H1 (cell line): ENCODE data around the gene METTL14. TPM values are rescaled to one million over a fixed set of nuclear protein-coding genes. Genes with fewer than 3 reads are reported as not detected.

Experiments used
- CTCF ChIA-PET: fragments of 300-600 bp; sonication (Branson Sonifier 250); formaldehyde crosslinking; loops from one replicate; lab custom pipeline; 2021; ENCODE audit not compliant: partially characterized antibody; lab: Charles Lee
- POLR2A ChIA-PET: fragments of 300-600 bp; sonication (Branson Sonifier 250); formaldehyde crosslinking; loops from one replicate; lab custom pipeline; 2021; ENCODE audit warnings: inconsistent platforms; ENCODE audit not compliant: partially characterized antibody; lab: Charles Lee
- DNase-seq, 2 experiments: peaks; one replicate each; pipeline versions ENCODE4 v3.0.0 to v3.0.0-alpha.2; 2010 to 2022; ENCODE audit warnings: low spot score in 2 of 2, low read depth in 1 of 2, mixed read lengths in 1 of 2
- FAIRE-seq: peaks from 2 replicates; lab custom pipeline; 2011; peaks lifted over from hg19 to GRCh38; lab: Jason Lieb, UNC
- H2AFZ ChIP-seq: 2 replicates; pipeline ENCODE4 v1.8.1; 2012; ENCODE audit warnings: low read length, inconsistent platforms
- H2AK5ac ChIP-seq: 2 replicates; pipeline ENCODE4 v1.6.1; 2013; ENCODE audit warnings: low read depth, low read length
- H2BK120ac ChIP-seq: replicated peaks from 2 replicates; pipeline ENCODE3; 2013; ENCODE audit warnings: low read depth, low read length, inconsistent platforms
- H2BK12ac ChIP-seq: 2 replicates; pipeline ENCODE4 v1.6.1; 2013; ENCODE audit warnings: low read depth, low read length
- H2BK15ac ChIP-seq: 2 replicates; pipeline ENCODE4 v1.6.1; 2013; ENCODE audit warnings: low read length
- H2BK20ac ChIP-seq: 2 replicates; pipeline ENCODE4 v1.6.1; 2013; ENCODE audit warnings: low read length
- H2BK5ac ChIP-seq: 2 replicates; pipeline ENCODE4 v1.6.1; 2013; ENCODE audit warnings: low read depth, low read length
- H3K14ac ChIP-seq: 2 replicates; pipeline ENCODE4 v1.6.1; 2013; ENCODE audit warnings: inconsistent platforms; ENCODE audit not compliant: insufficient read length
- H3K18ac ChIP-seq: 2 replicates; pipeline ENCODE4 v1.6.1; 2013; ENCODE audit warnings: low read length; ENCODE audit errors: extremely low read depth
- H3K23ac ChIP-seq: 2 replicates; pipeline ENCODE4 v1.6.1; 2013; ENCODE audit warnings: inconsistent platforms; ENCODE audit not compliant: insufficient read length
- H3K23me2 ChIP-seq: 2 replicates; pipeline ENCODE4 v1.6.1; 2013; ENCODE audit warnings: low read depth, low read length
- H3K27ac ChIP-seq: 2 replicates; pipeline ENCODE4 v1.6.1; 2011; ENCODE audit warnings: low read depth, low read length, inconsistent platforms
- H3K27me3 ChIP-seq, 4 experiments: replicated peaks in 1 of 4; 1 replicate in 1 of 4; 2 replicates in 3 of 4; pipeline versions ENCODE4 v1.6.1 to v1.8.1; 2011 to 2013; ENCODE audit warnings: low read length in 3 of 4, mild to moderate bottlenecking in 3 of 4, inconsistent platforms in 2 of 4, mixed read lengths in 2 of 4, moderate library complexity in 1 of 4; ENCODE audit not compliant: control insufficient read depth in 3 of 4, insufficient read depth in 3 of 4; ENCODE audit errors: extremely low read depth in 1 of 4
- H3K36me3 ChIP-seq, 4 experiments: 2 replicates each; pipeline versions ENCODE4 v1.6.1 to v1.8.1; 2011 to 2013; ENCODE audit warnings: mild to moderate bottlenecking in 4 of 4, low read length in 3 of 4, moderate library complexity in 2 of 4, control low read depth in 1 of 4, inconsistent platforms in 1 of 4; ENCODE audit not compliant: insufficient read depth in 4 of 4, control insufficient read depth in 2 of 4
- H3K4ac ChIP-seq: replicated peaks from 2 replicates; pipeline ENCODE3; 2013; ENCODE audit warnings: low read length, low read depth, mixed read lengths, inconsistent platforms; ENCODE audit not compliant: insufficient read length
- H3K4me1 ChIP-seq, 4 experiments: replicated peaks in 1 of 4; 1 replicate in 1 of 4; 2 replicates in 3 of 4; pipeline versions ENCODE4 v1.6.1 to v1.8.1; 2011 to 2013; ENCODE audit warnings: low read length in 3 of 4, inconsistent platforms in 2 of 4, mixed read lengths in 1 of 4; ENCODE audit not compliant: insufficient read depth in 4 of 4, control insufficient read depth in 3 of 4
- H3K4me2 ChIP-seq, 2 experiments: 2 replicates each; pipeline versions ENCODE4 v1.6.1 to v1.8.1; 2011 to 2013; ENCODE audit warnings: low read depth in 2 of 2, low read length in 2 of 2, control low read depth in 1 of 2, inconsistent platforms in 1 of 2, mild to moderate bottlenecking in 1 of 2; ENCODE audit not compliant: insufficient read depth in 1 of 2
- H3K4me3 ChIP-seq, 4 experiments: fragments of 200-600, 300-600 bp in 1 of 4; sonication (generic), shearing (Covaris generic), sonication (Bioruptor Twin) in 1 of 4; 2 replicates each; pipeline versions ENCODE4 v1.5.1 to v1.8.1; 2011 to 2016; ENCODE audit warnings: low read length in 4 of 4, low read depth in 3 of 4, control low read depth in 2 of 4, inconsistent platforms in 2 of 4, mild to moderate bottlenecking in 2 of 4, mixed read lengths in 1 of 4, moderate library complexity in 1 of 4; ENCODE audit not compliant: insufficient read depth in 2 of 4; ENCODE audit errors: extremely low read depth in 1 of 4
- H3K56ac ChIP-seq: replicated peaks from 2 replicates; pipeline ENCODE3; 2013; ENCODE audit warnings: low read depth, mild to moderate bottlenecking, mixed read lengths, low read length, inconsistent platforms; ENCODE audit not compliant: insufficient read length
- H3K79me1 ChIP-seq: 2 replicates; pipeline ENCODE4 v1.6.1; 2013; ENCODE audit warnings: low read depth, low read length, control low read depth
- H3K79me2 ChIP-seq, 2 experiments: 2 replicates each; pipeline versions ENCODE4 v1.6.1 to v1.8.1; 2012 to 2013; ENCODE audit warnings: low read length in 2 of 2, mild to moderate bottlenecking in 2 of 2, inconsistent platforms in 1 of 2; ENCODE audit not compliant: insufficient read depth in 2 of 2, control insufficient read depth in 1 of 2
- H3K9ac ChIP-seq, 4 experiments: replicated peaks in 1 of 4; 1 replicate in 1 of 4; 2 replicates in 3 of 4; pipeline versions ENCODE4 v1.6.1 to v1.8.1; 2011 to 2013; ENCODE audit warnings: low read depth in 3 of 4, low read length in 3 of 4, control low read depth in 2 of 4, mild to moderate bottlenecking in 2 of 4, moderate library complexity in 2 of 4, inconsistent platforms in 1 of 4; ENCODE audit errors: extremely low read depth in 1 of 4
- H3K9me3 ChIP-seq, 2 experiments: 2 replicates each; pipeline versions ENCODE4 v1.6.1 to v1.8.1; 2012 to 2013; ENCODE audit warnings: mild to moderate bottlenecking in 2 of 2, moderate library complexity in 2 of 2, control low read depth in 1 of 2, inconsistent platforms in 1 of 2, low read depth in 1 of 2, low read length in 1 of 2, mixed read lengths in 1 of 2; ENCODE audit not compliant: insufficient read depth in 2 of 2
- H4K20me1 ChIP-seq, 2 experiments: replicated peaks in 1 of 2; 2 replicates each; pipeline versions ENCODE3 to v1.8.1; 2011 to 2013; ENCODE audit warnings: inconsistent platforms in 2 of 2, low read length in 2 of 2, mild to moderate bottlenecking in 1 of 2; ENCODE audit not compliant: insufficient read depth in 2 of 2, control insufficient read depth in 1 of 2
- H4K5ac ChIP-seq: 2 replicates; pipeline ENCODE4 v1.6.1; 2013; ENCODE audit warnings: low read length, low read depth, mixed read lengths, inconsistent platforms; ENCODE audit not compliant: insufficient read length
- H4K8ac ChIP-seq: 2 replicates; pipeline ENCODE4 v1.8.0; 2013; ENCODE audit warnings: mild to moderate bottlenecking, moderate library complexity, low read length, inconsistent platforms; ENCODE audit not compliant: insufficient read depth; ENCODE audit errors: extremely low read depth
- H4K91ac ChIP-seq: replicated peaks from 2 replicates; pipeline ENCODE3; 2013; ENCODE audit warnings: low read length, mixed read lengths, inconsistent platforms; ENCODE audit not compliant: insufficient read length
- ASH2L ChIP-seq: fragments of 200-600, 300-600 bp; sonication (generic); IDR thresholded peaks from one replicate; pipeline ENCODE4 v1.7.1; 2017; ENCODE audit warnings: low read length
- CBX5 ChIP-seq: fragments of 300-800, 300-1000 bp; sonication (generic); IDR thresholded peaks from 2 replicates; pipeline ENCODE4 v1.7.1; 2016; ENCODE audit warnings: antibody characterized with exemption, low read length, low read depth
- GTF2F1 ChIP-seq: IDR thresholded peaks from 2 replicates; pipeline ENCODE4 v1.6.1; 2012; ENCODE audit warnings: low read depth, low read length, improper control_type of control experiment, borderline replicate concordance
- HDAC2 ChIP-seq, 2 experiments: fragments of 300-600 bp in 1 of 2; sonication (generic) in 1 of 2; IDR thresholded peaks; 2 replicates each; pipeline ENCODE4 v1.6.1; 2011 to 2012; ENCODE audit warnings: low read depth in 2 of 2, low read length in 2 of 2, mild to moderate bottlenecking in 2 of 2, moderate library complexity in 2 of 2, borderline replicate concordance in 1 of 2, inconsistent platforms in 1 of 2
- JUN ChIP-seq: IDR thresholded peaks from 2 replicates; pipeline ENCODE4 v1.6.1; 2011; ENCODE audit warnings: low read depth, mild to moderate bottlenecking, improper control_type of control experiment, low read length
- RAD21 ChIP-seq, 2 experiments: IDR thresholded peaks in 1 of 2; conservative IDR thresholded peaks in 1 of 2; 2 replicates each; pipeline ENCODE4 v1.6.1; 2011; ENCODE audit warnings: low read depth in 2 of 2, low read length in 2 of 2, improper control_type of control experiment in 1 of 2, inconsistent platforms in 1 of 2, mild to moderate bottlenecking in 1 of 2, moderate library complexity in 1 of 2
- RBBP5 ChIP-seq: IDR thresholded peaks from 2 replicates; pipeline ENCODE4 v1.7.1; 2012; ENCODE audit warnings: low read depth, mild to moderate bottlenecking, inconsistent platforms, low read length, moderate library complexity, borderline replicate concordance
- SIRT6 ChIP-seq: IDR thresholded peaks from one replicate; pipeline ENCODE4 v1.7.1; 2012; ENCODE audit warnings: low read length, inconsistent platforms
- SUZ12 ChIP-seq: fragments of 200-600 bp; sonication (generic); IDR thresholded peaks from 2 replicates; pipeline ENCODE4 v1.6.1; 2012; ENCODE audit warnings: mild to moderate bottlenecking, inconsistent platforms, low read length, moderate library complexity, mixed read lengths
- TAF7 ChIP-seq: optimal IDR thresholded peaks from 2 replicates; pipeline ENCODE3; 2011; ENCODE audit warnings: low read depth, mild to moderate bottlenecking, inconsistent platforms, low read length, moderate library complexity, borderline replicate concordance
- TBP ChIP-seq: IDR thresholded peaks from 2 replicates; pipeline ENCODE4 v1.6.1; 2011; ENCODE audit warnings: low read depth, low read length, improper control_type of control experiment
- WGBS, 2 experiments: shearing (Covaris generic) in 1 of 2; methylation state at CpG; one replicate each; pipeline versions ENCODE4 v1.1.6 to v1.1.7; 2013 to 2015; ENCODE audit warnings: low lambda C conversion rate in 2 of 2, mixed read lengths in 2 of 2, inconsistent platforms in 1 of 2, low coverage in 1 of 2, missing lambda C conversion rate in 1 of 2; ENCODE audit not compliant: insufficient replicate concordance in 2 of 2, insufficient coverage in 1 of 2, insufficient read length in 1 of 2; ENCODE audit errors: extremely low coverage in 1 of 2, missing lambda C conversion rate in 1 of 2; 5-methylcytosine and 5-hydroxymethylcytosine counted together
- polyA plus RNA-seq, 7 experiments: library from polyadenylated mRNA; depleted of rRNA in 3 of 7; stranded (reverse) in 5 of 7; unstranded in 2 of 7; fragments of >200 nt in 5 of 7; fragments of 200-250 nt in 2 of 7; gene quantifications; 1 replicate in 5 of 7; 2 replicates in 1 of 7; 4 replicates in 1 of 7; pipeline versions ENCODE4 v1.2.1 to v1.2.3, GENCODE V29; 2011 to 2013; ENCODE audit warnings: missing spikeins in 2 of 7, mixed read lengths in 2 of 7
- total RNA-seq: library from RNA; stranded (reverse); fragmentation: NEBNext Ultra II Directional; extraction: Animal tissue kit (Norgen Biotek cat#: 25700); gene quantifications from 2 replicates; pipeline ENCODE4 v1.2.1, GENCODE V29; 2021

Gene METTL14
- total and polyA plus RNA-seq, 2 of the 8 experiments (the other 6 are each of a cell fraction or from before 2014, with no cell fraction given): 8.8 to 57.3 TPM

DNA sequence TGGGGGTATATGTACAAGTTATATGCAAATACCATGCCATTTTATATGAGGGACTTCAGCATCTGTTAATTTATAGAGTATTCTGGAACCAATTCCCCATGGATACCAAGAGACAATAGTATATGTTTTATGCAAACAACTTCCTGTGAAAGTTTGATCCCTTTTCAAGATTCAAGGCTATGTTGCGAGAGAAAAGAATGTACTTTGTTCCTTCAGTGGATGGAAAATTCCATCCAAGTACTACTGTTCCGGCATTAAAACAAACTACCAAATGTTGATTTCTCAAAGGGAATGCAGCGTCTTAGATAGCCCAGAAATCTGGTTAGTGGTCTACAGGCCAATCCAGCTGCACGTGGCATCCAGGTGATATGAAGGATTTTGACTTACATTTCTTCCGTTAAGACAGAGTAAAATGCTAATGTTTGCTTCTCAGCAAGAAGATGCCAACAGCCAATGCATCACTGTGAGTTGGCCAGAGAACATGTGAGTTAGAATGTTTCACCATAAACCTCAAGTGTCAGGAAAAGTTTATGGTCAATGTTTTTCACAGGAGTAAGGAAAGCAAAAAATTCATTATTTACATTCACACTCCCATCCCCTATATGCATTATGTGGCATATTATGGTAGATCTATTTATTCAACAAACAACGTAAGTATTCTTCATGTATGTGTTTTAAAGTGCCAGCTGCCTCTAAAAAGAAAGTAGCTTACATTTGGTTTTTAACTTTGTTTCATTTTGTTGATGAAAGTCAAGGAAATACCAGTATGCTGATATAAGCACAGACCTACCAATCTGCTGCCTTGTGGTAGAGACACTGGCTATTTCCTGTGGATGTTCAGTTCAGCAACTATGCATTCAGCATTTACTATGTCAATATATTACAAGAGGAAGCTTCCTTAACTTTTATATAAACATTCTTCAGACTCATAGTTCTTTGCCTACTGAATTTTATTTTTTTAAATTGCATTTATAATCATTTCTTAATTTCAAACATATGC, 44.4 kb downstream of the METTL14 start:
- Histone ChIP-seq H3K27me3 (no peaks in the 10 kb centered on the region), H3K23ac (no peak overlapping the region), H3K4ac (no peak overlapping the region), H3K27ac (no peak overlapping the region), H3K4me3 (no peak overlapping the region), H3K9ac (no peak overlapping the region; a peak in 1 of 7 replicates), H2BK15ac (no peak overlapping the region), H4K91ac (no peak overlapping the region), H3K4me1 (no peaks in the 10 kb centered on the region), H3K23me2 (no peaks in the 10 kb centered on the region), H4K8ac (no peak overlapping the region), H3K9me3 (no peaks in the 10 kb centered on the region), H4K20me1 (no peaks in the 10 kb centered on the region), H2BK5ac (no peak overlapping the region), H3K79me1 (no peaks in the 10 kb centered on the region), H2AK5ac (no peak overlapping the region), H3K4me2 (no peak overlapping the region), H3K18ac (no peak overlapping the region), H2BK120ac (no peak overlapping the region), H3K79me2 (no peaks in the 10 kb centered on the region), H2BK20ac (no peak overlapping the region), H3K14ac (no peak overlapping the region), H3K56ac (no peak overlapping the region), H2AFZ (no peak overlapping the region), H2BK12ac (no peak overlapping the region), H3K36me3 (peaks cover 8 to 65% (median 39%) of the 10 kb centered on the region in 4 experiments), H4K5ac (no peak overlapping the region)
- CTCF ChIA-PET: interaction anchor here (1.4 to 1.9 kb wide), 2 partner anchors 12 to 17 kb away, joined by 4 to 5 read pairs; no protein-coding TSS in a partner anchor
- POLR2A ChIA-PET: no interaction called here
- DNase-seq (no peak), FAIRE-seq (no peak)
- WGBS, 2 experiments: 88% methylated on average over 6 of the region's 6 CpGs; no CpG with 5 or more reads in 1 of the 2 experiments
- TF ChIP-seq TAF7 (no peak), HDAC2 (IDR thresholded peaks at IDR 0.05; ENCODE audit: borderline replicate concordance in 1 of 2, low read depth in 2 of 2, low read length in 2 of 2) (no peak), GTF2F1 (no peak), CBX5 (no peak), SIRT6 (no peak), RAD21 (IDR thresholded peaks at IDR 0.05 in 1 of 2, conservative IDR thresholded peaks at IDR 0.05 in 1 of 2; ENCODE audit: low read depth in 2 of 2, low read length in 2 of 2) (no peak), TBP (no peak), SUZ12 (no peak), RBBP5 (no peak), ASH2L (no peak), JUN (no peak)
